ENCODE results near the gene GAMT.

GAMT gene

DNA sequence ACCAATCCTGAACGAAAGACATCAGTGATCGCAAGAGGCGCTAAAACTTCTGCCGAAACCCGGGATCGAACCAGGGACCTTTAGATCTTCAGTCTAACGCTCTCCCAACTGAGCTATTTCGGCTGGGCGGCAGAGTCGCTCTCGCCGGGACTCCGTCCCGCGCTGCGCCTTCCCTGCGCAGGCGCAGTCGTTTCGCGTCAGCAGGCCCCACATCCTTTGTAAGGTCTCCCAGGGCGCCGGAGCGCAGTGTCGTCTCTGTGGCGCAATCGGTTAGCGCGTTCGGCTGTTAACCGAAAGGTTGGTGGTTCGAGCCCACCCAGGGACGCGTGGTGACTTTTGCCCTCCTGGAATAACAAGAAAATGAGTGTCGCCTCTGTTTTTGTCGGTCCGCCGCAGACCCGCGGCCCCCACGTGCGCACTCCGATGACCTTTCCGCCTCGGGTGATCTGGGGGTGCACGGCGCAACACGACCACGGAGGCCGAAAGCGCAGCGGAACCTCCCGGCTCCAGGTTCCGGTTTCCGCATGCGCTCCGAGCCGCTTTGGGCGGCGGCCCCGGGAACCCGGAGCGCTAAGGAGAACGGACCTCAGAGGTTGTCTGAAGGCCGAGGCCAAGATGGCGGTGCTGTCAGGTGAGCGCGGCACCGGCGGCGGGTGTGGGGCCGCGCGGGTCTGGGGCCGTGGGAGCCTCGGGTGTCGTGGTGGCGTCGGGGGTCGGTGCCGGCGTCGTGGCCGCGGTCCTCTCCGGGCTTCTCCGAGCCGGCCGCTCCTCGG lies 17.8 kb downstream of the GAMT start, which contains the start of gene NDUFS7:
Gene NDUFS7, plus strand, starts transcription at position 596 of the 773 bp plus-strand sequence. Its CDS starts 20 bp downstream, at position 616.
- peak; percentile 81 for DNase-seq

DNA sequence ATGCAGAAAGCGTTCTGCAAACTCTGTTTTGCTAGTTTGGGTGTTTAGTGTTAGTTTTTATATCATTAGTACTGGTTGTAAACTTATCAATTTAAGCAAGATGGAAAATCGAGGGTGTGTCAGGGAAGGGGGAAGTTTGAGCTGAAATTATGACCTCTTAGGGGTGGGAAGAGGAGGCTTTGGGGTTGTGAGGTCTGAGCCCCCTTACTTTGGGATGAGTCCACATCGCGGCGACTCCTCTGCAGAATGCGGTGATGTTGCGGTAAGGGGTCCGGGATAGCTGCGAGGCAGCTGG lies 18.4 kb downstream of the GAMT start:
- DNase-seq: peak; percentile 77

DNA sequence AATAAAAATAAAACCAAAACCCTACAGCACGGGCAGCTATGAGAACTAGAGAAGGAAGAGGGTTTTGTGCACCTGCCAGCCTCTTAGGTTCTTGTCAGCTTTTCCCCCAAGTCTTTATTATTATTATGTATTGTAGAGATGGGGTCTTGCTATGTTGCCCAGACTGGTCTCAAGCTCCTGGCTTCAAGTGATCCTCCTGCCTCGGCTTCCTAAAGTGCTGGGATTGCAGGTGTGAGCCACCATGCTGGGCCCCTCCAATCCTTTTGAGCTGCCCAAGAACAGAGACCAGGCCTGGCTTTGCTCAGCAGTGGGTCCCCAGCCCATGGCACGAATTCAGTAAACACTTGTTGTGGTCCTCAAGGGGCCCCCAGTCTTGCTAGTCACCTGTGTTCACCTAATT lies 19.1 kb downstream of the GAMT start:
- no peak for DNase-seq

DNA sequence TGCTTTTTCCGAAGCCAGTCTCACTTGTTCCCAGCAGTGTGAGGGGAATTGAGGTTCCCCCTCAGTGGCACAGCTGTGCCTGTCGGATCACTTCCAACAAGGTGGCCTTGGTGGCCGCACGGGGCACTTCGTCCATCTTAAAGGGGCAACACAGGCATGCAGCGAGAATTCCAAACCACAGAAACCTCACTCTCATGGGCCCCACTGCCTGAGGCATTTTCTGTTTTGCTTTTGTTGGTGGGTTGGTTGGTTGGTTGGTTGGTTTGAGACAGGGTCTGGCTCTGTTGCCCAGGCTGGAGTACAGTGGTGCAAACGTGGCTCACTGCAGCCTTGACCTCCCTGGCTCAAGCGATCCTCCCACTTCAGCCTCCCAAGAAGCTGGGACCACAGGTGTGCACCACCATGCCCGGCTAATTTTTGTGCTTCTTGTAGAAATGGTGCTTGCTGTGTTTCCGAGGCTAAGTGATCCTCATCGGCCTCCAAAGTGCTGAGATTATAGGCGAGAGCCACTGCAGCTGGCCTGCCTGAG lies 21.3 kb downstream of the GAMT start:
- no peak for DNase-seq

DNA sequence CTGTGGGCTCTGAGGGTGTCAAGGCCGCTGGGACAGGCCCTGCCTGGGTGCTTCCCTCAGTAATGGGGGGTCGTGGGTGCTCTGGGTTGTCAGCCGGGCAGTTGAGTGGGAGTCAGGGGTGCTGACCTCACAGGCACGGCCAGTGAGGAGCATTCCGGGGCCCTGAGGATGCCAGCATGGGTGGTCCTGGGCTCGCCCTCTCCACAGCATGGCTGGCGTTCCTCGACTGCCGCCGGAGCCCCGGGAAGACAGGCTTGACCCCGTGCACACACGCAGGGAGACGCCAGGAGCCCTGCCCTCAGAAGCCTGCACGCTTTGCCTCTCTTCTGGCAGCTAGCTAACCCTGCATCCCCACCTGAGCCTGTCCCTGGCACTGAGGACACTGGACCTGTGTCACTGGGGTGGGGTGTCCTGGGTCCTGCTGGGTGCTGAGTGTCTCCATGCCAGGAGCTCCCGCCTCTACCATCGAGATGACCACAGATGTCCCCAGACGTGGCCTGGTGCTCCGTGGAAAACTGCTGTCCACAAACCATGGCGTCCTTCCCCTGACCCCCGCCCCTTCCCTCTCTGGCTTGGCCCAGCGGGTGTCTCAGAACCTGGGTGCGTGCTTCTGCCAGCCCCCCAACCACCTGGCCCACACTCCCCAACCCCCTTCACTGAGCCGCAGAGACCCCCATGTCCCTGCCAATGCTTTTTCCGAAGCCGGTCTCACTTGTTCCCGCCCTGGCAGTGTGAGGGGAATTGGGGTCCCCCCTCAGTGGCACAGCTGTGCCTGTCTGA lies 22.0 kb downstream of the GAMT start:
- no peak for DNase-seq

DNA sequence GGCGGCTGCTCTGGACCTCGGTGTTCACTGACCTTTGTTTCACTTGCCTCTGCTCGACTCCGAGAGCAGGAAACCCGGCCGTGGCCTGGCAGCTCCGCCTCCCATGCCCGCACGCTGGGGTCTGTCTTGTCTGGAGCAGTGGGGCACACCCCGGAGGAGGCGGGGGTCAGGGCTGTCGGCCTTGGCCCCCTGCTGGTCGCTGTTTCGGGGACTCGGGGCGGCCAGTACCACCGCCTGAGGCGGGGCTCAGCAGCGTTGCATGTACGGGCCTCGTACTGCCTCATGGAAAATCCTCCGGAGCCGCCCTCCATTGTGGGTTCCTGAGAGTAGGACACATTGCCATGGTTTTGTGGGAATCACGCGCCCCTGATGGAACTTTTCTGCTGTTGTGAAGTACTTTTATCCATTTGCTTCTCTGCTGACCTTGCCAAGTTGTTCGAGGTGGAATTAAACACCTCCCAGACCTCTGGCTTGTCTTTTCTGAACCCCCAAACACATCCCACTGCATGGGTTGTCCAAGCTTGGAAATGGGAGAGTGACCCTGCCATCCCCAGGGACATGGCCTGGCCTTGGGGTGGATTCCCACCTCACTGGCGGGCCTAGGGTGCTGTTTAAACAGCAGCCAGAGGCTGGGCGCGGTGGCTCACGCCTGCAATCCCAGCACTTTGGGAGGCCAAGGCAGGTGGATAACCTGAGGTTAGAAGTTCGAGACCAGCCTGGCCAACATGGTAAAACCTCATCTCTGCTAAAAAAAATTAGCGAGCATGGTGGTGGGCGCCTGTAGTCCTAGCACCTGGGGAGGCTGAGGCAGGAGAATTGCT lies 23.2 kb downstream of the GAMT start:
- DNase-seq: no peak

DNA sequence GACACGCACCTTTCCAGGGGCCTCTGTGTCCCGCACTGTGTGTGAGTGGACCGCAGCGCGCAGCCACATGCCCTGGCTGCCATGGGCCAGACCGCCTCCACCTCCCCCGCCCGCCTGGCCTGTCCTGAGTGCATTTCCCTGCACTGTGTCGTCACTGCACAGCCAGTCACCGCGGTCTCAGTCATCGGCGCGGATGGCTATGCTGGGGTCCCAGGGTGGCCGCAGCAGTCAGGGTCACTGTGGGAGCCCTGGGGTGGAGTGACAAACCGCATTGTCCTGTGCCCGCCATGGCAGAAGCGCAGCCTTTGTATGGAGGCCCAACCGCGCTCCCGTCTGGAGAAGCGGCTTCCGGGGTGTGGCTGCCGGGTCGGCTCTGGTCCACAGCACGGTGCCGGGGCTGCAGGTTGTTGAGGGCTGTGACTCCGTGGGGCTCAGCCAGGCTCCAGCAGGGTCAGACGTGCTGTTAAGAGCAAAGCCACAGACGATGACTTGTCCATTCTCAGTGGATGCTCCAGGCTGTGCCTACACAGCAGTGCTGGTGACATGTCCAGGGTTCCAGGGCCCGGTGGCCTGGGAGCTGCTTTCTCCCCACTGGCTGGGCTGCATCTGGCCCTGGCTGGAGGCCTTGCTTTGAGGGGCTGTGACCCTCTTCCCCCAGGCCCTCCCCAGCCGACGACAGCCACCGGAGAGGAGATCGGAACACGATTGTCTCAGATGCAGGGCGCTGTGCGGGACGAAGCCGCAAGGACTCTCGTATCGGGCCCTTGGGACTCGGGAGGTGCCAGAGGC lies 24.0 kb downstream of the GAMT start:
- DNase-seq: no peak

DNA sequence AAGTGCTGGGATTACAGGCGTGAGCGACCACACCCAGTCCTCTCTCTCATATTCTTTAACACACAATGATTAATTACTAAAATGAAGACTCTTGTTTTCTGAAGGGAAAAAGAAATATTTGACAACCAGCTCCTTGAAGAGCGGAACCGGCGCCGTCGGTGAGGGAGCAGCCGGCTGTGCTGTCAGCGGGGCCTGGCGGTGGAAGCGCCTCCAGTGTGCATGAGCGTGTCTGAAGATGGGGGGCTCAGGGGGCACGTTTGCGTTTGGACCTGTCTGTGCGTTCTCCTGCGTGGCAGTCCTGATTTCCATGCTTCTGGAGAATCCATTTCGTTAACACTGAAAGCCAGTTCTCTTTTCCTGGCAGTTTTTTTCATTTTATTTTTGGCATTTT lies 24.9 kb downstream of the GAMT start:
- no peak for DNase-seq

DNA sequence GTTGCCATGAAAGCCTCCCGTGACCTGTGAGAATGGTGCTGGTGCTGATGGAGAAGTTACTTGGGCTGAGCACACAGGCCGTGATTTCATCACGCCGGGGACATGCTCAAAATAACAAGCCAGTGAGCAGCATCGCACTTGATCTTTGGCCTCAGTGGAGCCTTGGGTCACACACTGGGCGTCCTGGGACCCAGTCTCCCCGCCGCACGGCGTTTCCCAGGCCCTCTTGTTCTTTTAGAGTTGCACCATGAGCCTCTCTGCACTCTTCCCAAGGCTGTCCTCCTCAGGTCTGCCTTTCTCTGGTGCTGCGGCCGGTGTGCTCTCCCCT lies 27.1 kb downstream of the GAMT start:
- DNase-seq: no peak

DNA sequence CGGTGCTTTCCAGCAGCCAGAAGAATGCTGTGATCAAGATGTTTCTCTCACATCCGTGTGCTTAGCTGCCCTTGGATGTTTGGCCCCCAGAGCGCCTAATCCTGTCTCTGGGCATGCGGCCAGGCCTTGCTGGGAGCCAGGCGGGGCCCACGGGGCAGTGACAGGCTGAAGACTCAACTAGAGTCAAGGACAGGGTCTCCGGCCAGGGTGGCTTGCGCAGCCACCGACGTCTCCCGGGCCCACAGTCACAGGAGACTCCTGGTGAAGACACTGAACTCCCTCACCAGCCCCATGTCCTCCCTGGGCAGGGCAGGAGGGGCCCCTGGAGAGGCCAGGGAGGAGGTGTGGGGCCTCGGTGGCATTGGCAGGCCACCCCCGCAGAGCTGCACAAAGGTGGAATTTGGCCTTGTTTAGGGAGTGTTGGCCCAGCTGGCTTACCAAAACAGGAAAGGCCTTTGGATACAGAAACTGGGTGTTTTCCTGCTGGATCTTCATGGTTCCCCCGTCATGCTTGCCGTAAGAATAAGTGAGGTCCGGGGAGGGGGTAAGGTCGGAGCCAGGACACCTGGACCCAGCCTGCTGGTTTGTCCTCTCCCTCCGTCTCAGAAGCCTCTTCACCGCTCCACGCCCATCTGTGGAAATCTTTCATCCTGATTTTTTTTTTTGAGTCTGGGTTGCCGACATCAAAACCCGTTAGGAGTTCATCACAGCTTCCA lies 27.6 kb downstream of the GAMT start:
- no peak for DNase-seq

DNA sequence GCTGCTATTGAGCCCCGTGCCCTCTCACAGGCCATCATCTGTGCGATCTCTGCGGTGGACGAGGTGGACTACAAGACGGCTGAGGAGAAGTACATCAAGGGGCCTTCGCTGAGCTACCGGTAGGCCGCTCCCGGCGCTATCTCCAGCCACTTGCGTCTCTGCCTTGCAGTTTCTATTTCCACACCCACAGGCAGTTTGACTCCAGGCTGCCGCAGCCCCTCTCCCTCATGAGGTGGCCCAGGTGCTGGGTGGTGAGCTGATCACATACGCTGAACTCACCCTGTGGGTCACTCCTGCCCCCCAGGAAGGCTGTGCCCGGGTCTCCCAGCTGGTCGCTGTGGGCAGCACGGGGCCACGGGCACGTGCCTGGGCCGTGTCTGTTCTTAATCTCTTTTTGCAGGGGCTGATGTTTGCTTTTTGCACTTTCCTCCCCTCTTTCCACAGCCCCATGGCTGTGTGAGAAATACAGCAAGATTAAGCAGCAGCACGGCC lies 28.3 kb downstream of the GAMT start:
- no peak for DNase-seq

DNA sequence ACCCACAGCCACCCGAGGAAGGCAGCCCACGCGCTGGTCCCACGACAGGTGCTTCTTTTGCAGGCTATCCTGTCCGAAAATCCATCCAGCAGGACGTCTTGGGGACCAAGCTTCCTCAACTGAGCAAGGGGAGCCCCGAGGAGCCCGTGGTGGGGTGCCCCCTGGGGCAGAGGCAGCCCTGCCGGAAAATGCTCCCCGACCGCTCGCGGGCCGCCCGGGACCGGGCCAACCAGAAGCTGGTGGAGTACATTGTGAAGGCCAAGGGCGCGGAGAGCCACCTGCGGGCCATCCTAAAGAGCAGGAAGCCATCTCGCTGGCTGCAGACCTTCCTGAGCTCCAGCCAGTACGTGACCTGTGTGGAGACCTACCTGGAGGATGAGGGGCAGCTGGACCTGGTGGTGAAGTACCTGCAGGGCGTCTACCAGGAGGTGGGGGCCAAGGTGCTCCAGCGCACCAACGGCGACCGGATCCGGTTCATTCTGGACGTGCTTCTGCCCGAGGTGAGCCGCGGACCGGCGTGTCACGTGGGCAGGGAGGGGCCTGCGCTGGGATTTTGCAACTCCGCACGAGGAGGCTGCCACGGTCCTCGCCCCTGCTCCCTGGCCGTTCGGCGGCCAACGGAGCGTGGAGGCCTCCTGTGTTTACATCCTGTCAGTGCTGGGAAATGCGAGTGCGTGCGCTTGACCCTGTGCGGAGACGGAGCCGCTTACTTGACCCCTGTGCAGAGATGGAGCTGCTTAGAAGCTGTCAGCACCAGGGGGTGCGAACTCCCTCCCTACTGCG lies 30.6 kb downstream of the GAMT start:
- no peak for DNase-seq

DNA sequence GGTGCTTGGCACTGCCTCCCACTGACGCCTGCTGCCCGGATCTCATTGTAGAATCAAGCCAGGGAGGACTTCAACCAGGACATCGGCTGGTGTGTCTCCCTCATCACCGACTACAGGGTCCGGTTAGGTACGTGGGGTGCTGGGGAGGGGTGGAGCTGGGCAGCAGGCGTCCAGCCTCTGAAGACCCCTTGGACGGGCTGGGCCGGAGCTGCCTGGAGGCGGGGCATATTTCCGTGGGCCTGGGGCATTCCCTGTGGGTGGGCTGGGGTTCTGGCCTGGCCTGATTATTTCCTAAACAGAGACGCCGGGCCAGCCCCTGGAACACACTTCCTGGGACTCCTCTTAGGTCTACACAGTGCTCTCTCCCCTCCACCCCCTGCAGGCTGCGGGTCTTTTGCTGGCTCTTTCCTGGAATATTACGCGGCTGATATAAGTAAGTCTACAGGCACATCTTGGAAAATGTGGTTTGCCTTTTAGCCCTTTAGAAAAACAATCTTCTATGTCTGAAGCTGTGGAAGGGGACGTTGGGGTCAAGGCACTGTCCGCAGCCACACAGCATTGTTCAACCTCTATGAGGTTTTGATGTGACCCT lies 32.0 kb downstream of the GAMT start:
- no peak for DNase-seq

DNA sequence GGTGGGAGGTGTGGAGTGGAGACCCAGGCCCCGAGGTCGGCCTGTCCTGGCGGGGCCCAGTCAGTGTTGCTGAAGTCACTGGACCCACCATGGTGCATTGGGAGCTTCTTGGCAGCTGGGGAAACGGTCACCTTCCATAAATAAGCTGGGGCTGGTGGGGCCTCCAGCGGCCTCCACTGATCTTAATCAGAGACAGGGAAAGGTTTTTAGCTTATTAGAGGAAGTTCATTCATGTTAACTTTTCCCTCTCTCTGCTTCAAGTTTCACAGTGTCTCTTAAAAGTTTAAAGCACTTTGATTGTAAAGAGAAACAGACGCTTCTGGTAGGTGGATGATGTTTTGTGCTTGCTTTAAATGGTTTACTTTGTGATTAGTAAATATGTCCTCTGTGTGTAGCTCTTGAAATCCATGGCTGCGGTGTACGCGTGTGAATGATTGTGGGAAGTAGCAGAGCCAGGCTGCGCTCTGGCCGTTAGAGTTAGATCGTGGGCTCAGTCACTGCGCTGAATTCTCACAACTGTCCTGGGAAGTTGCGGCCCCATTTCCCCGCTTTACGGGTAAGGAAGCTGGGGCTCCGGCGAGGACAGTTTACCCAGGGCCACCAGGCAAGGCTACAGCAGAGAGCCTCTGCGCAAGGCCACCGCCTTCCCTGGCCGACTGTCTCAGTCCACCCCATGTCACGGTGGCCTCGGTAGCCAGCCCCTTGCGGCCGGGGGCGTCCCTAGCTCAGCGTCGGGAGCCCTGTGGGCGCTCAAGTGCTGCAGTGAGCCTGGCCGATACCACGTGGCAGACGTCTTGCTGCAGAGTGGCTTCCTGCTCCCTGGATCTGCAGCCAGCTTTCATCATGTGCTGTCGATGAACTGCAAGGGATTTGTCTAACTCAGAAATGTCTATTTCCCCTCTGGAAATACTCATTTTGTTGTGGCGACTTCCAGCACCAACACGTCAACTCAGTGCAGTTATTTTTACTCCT lies 34.2 kb downstream of the GAMT start:
- DNase-seq: no peak

DNA sequence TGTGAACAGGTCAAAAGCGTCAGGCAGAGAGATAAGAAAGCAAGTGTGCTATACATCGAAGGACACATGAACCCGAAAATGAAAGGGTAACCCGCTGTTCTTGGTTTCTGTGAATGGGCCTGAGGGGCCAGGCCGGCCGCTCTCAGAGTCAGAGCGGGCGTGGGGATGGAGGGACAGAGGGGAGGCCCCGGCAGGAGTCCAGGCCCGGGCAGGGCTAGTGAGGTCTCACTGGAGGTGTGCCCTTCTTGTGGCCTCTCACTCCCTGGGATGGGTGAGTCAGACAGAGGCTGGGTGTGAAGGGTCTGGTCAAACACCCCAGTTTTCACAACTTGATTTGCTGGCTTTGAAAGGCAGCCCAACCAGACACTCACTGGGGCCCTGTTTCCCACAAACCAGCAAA lies 35.0 kb downstream of the GAMT start:
- no peak for DNase-seq

DNA sequence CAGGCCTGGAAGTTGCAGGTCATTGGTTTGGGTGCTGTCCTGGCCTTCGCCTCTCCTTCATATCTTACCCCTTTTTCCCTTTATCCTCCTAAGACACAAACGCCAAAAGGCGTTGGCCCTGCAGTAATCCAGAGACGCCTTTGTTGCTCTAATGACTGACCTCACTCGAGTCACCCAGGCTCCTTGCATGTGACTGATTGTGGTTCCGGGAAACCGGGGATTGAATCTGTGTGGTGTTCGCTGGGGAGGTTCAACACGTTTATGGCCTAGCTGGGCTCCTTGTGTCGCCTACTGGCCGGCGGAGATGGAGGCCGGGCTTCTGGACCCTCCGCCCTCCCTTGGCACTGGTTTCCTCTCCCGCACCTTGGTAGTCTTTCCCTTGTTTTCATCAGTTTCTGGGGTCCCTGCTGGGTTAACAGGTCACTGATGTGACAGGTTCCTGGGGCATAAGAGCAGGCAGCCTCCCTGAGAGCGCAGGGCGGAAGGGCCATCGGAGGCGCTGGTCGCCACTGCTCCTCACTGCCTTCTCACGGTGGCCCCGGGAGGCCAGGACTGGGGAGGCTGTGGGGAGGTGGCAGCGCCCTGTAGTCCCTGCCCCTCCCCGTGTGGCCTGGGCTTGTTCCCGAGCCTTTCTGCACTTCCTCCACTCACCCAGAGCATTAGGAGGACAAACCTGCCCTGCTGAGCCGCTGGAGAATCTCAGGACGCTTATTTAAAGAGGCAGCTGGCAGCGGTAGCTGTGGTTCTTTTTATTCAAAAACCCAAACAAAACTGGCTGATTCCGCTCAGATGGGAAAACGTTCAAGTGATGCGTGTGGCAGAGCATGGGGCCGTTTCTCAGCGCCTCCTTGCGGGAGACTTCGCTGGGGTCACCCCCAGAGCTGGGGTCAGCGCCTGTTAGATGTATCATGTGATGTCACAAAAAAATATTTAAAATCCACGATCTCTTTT lies 35.7 kb downstream of the GAMT start:
- no peak for DNase-seq

DNA sequence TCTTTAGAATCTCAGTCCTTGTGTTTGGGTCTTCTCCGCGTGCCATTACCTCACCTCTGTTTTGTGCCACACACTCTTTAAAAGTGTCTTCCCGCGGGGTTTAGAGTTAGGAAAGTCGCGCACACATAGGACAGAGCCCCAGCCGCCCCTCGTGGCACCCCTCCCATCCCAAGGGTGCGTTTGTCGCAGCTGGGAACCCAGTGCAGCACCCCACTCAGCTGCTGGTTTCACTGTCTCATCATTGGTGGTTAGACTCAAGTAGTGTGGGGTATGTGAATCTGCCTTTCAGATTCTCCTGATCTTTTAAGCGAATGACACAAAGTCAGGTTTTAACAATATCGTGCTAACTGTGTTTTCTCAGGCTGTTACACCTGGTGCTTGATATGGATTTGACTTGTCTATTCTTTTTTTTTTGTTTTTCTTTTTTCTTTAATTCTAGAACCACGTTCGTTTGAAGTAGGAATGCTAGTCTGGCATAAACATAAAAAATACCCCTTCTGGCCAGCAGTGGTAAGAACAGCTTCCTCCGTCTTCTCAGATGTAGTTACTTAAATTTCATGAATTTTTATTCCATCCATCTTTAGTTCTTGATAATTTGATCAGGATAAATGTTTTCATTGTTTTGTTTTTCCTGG lies 37.2 kb downstream of the GAMT start:
- DNase-seq: no peak

DNA sequence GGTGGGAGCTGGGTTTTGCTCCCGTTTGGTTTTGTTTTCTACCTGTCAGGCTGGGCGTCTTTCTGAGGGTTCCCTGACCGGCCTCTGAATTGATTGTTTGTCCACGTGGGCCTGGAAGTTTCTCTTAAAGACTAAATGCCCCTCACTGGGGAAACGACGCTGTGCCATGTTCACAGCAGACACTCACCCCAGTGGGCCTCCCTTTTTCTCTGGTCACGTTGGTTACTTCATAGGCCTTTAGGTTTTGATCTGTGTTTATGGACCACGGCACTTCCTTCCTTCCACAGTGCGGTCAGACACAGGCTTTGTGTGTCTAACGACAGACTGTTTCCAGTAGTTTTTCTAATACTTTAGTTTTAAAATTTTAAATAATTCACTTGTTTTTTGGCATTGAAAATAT lies 37.7 kb downstream of the GAMT start:
- no peak for DNase-seq

Data from NCI-H226 (cell line).